Measurements from ENCODE around the gene GRWD1. TPM values are rescaled to one million over a fixed set of nuclear protein-coding genes. Genes with fewer than 3 reads are reported as not detected.
A peak's percentile ranks its signal among the peaks of the same experiment; 100 is the strongest.

GRWD1 gene
- total and polyA plus RNA-seq, 10 of the 15 experiments (the other 5 are each of a cell fraction or from before 2014, with no cell fraction given) = 1.4 to 103 (median 30.7) TPM

GRCh38 chr19:48500830-48501493 is 55.2 kb downstream of the GRWD1 start:
- Histone ChIP-seq H3K79me2 (ENCODE audit: control insufficient read depth, insufficient read depth, low read length) (no peaks in the 10 kb centered on the region), H3K4me1 (ENCODE audit: control insufficient read depth, insufficient read depth, low read length) (peaks cover 4% of the 10 kb centered on the region; the same call in 1 of the 2 replicates), H2AFZ (ENCODE audit: control insufficient read depth, low read depth, low read length) (peak overlapping the region; percentile 61), H3K9me3 (replicated peaks; ENCODE audit: control insufficient read depth, insufficient read depth, low read length) (no peaks in the 10 kb centered on the region), H3K4me2 (ENCODE audit: control insufficient read depth, insufficient read depth) (peak overlapping the region; percentile 91), H3K9ac (ENCODE audit: control insufficient read depth, insufficient read depth, low read length) (no peak overlapping the region), H3K36me3 (ENCODE audit: control insufficient read depth in 2 of 2, insufficient read depth in 2 of 2, low read length in 1 of 2) (no peaks in the 10 kb centered on the region), H4K20me1 (ENCODE audit: control insufficient read depth, insufficient read depth) (no peaks in the 10 kb centered on the region), H3K27ac (ENCODE audit: control insufficient read depth, insufficient read depth) (no peak overlapping the region), H3K27me3 (replicated peaks in 1 of 2; ENCODE audit: control insufficient read depth in 2 of 2, insufficient read depth in 2 of 2, low read length in 1 of 2) (no peaks in the 10 kb centered on the region), H3K4me3 (peak overlapping the region; percentile 11; the same call in 1 of the 2 replicates)
- in situ Hi-C loops (cut with MboI) (no loop called here), intact Hi-C loops (cut with micrococcal nuclease; ENCODE audit: unreplicated experiment) (no loop called here)
- RAD21 ChIA-PET (ENCODE audit: unreplicated experiment) = no interaction called here
- CTCF ChIA-PET = interaction anchor here (0.6 to 1.4 kb wide), 3 partner anchors 11 to 222 kb away, joined by 3 to 5 read pairs (median 3); no protein-coding TSS in a partner anchor
- ATAC-seq (no peak), DNase-seq (ENCODE audit: low read depth, low spot score) (no peak), FAIRE-seq (no peak)
- no TSS peak for BruUV-seq (replicated peaks)
- SMC1A ChIA-PET (ENCODE audit: uncharacterized antibody, unreplicated experiment) = no interaction called here
- WGBS (ENCODE audit: insufficient coverage, insufficient replicate concordance, low lambda C conversion rate, missing lambda C conversion rate) = 64% methylated on average over 32 of the region's 32 CpGs
- POLR2A ChIA-PET = interaction anchor here (0.5 kb wide), 1 partner anchor 21 kb away, joined by 3 read pairs; no protein-coding TSS in a partner anchor
- TF ChIP-seq SP1 (IDR thresholded peaks at IDR 0.05; ENCODE audit: low read depth, low read length) (no peak), CBX5 (IDR thresholded peaks at IDR 0.05; ENCODE audit: low read depth) (no peak), JUNB (IDR thresholded peaks at IDR 0.05) (no peak), MTA2 (IDR thresholded peaks at IDR 0.05; ENCODE audit: low read depth) (no peak), EP300 (IDR thresholded peaks at IDR 0.05; ENCODE audit: borderline replicate concordance in 1 of 2, control insufficient read depth in 1 of 2, low read depth in 2 of 2, low read length in 2 of 2) (no peak), KAT2A (conservative IDR thresholded peaks at IDR 0.05; ENCODE audit: control insufficient read depth, low read depth, low read length) (no peak), CBFB (IDR thresholded peaks at IDR 0.05; ENCODE audit: low read depth) (no peak), SIX5 (IDR thresholded peaks at IDR 0.05; ENCODE audit: low read depth, low read length, severe bottlenecking) (no peak), MYC (IDR thresholded peaks at IDR 0.05; ENCODE audit: insufficient read depth, insufficient read length, insufficient replicate concordance, low read length, severe bottlenecking) (no peak), PAX8 (IDR thresholded peaks at IDR 0.05) (no peak)
- TF ChIP-seq, protein P1, sequence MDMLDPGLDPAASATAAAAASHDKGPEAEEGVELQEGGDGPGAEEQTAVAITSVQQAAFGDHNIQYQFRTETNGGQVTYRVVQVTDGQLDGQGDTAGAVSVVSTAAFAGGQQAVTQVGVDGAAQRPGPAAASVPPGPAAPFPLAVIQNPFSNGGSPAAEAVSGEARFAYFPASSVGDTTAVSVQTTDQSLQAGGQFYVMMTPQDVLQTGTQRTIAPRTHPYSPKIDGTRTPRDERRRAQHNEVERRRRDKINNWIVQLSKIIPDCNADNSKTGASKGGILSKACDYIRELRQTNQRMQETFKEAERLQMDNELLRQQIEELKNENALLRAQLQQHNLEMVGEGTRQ (IDR thresholded peaks at IDR 0.05; ENCODE audit: borderline replicate concordance, low read depth, low read length) = no peak
- TF ChIP-seq, protein P2, sequence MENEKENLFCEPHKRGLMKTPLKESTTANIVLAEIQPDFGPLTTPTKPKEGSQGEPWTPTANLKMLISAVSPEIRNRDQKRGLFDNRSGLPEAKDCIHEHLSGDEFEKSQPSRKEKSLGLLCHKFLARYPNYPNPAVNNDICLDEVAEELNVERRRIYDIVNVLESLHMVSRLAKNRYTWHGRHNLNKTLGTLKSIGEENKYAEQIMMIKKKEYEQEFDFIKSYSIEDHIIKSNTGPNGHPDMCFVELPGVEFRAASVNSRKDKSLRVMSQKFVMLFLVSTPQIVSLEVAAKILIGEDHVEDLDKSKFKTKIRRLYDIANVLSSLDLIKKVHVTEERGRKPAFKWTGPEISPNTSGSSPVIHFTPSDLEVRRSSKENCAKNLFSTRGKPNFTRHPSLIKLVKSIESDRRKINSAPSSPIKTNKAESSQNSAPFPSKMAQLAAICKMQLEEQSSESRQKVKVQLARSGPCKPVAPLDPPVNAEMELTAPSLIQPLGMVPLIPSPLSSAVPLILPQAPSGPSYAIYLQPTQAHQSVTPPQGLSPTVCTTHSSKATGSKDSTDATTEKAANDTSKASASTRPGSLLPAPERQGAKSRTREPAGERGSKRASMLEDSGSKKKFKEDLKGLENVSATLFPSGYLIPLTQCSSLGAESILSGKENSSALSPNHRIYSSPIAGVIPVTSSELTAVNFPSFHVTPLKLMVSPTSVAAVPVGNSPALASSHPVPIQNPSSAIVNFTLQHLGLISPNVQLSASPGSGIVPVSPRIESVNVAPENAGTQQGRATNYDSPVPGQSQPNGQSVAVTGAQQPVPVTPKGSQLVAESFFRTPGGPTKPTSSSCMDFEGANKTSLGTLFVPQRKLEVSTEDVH (IDR thresholded peaks at IDR 0.05; ENCODE audit: low read depth, partially characterized antibody) = no peak
- TF ChIP-seq, protein P3, sequence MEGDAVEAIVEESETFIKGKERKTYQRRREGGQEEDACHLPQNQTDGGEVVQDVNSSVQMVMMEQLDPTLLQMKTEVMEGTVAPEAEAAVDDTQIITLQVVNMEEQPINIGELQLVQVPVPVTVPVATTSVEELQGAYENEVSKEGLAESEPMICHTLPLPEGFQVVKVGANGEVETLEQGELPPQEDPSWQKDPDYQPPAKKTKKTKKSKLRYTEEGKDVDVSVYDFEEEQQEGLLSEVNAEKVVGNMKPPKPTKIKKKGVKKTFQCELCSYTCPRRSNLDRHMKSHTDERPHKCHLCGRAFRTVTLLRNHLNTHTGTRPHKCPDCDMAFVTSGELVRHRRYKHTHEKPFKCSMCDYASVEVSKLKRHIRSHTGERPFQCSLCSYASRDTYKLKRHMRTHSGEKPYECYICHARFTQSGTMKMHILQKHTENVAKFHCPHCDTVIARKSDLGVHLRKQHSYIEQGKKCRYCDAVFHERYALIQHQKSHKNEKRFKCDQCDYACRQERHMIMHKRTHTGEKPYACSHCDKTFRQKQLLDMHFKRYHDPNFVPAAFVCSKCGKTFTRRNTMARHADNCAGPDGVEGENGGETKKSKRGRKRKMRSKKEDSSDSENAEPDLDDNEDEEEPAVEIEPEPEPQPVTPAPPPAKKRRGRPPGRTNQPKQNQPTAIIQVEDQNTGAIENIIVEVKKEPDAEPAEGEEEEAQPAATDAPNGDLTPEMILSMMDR (IDR thresholded peaks at IDR 0.05 in 2 of 3, conservative IDR thresholded peaks at IDR 0.05 in 1 of 3; ENCODE audit: control insufficient read depth in 2 of 3, extremely low read depth in 1 of 3, insufficient read depth in 1 of 3, low read depth in 3 of 3, low read length in 3 of 3) = no peak

Measured in GM12878 (cell line).